Muscle layer of duodenum (tissue), 2 donors: ENCODE data around the gene CACNA2D2.

ENCODE experiments used
- H3K27ac ChIP-seq: one replicate; pipeline ENCODE4 v1.7.0; 2013; ENCODE audit warnings: mild to moderate bottlenecking, low read length
- H3K27me3 ChIP-seq: one replicate; pipeline ENCODE4 v1.7.0; 2013; ENCODE audit warnings: low read depth, mild to moderate bottlenecking, control low read depth, low read length
- H3K36me3 ChIP-seq, 2 donors: one replicate each; pipeline ENCODE4 v1.7.0; 2013; ENCODE audit warnings: low read length in 2 of 2, control low read depth in 1 of 2, mild to moderate bottlenecking in 1 of 2; ENCODE audit not compliant: insufficient read depth in 2 of 2, control insufficient read depth in 1 of 2
- H3K4me1 ChIP-seq, 2 donors: one replicate each; pipeline ENCODE4 v1.7.0; 2013; ENCODE audit warnings: low read length in 2 of 2, mild to moderate bottlenecking in 2 of 2, control low read depth in 1 of 2, moderate library complexity in 1 of 2; ENCODE audit not compliant: insufficient read depth in 2 of 2, control insufficient read depth in 1 of 2
- H3K4me3 ChIP-seq, 2 donors: one replicate each; pipeline ENCODE4 v1.7.0; 2013; ENCODE audit warnings: low read length in 2 of 2, low read depth in 1 of 2, mild to moderate bottlenecking in 1 of 2
- H3K9me3 ChIP-seq, 2 donors: one replicate each; pipeline ENCODE4 v1.7.0; 2013; ENCODE audit warnings: low read length in 2 of 2, control low read depth in 1 of 2, mild to moderate bottlenecking in 1 of 2; ENCODE audit not compliant: control insufficient read depth in 1 of 2
- donor health status: healthy.

The CACNA2D2 gene

DNA sequence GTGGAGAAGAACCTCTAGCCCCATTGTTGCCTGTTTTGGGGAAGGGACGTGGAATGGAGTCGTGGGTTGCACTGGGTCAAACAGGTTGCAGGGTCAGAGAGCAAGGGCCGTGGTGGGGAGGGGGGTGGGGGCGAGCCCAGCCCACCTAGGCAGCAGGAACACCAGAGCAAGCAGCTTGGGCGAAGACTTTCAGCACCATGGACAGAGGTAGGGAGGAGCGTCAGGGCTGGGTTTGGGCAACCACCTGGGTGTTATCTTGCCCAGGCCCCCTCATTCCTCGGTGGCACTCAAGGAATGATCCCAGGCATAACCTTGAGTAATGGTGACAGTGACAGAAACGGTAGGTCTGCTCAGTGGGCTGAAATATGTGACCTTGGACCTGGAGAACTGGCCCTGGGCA lies 98.2 kb downstream of the CACNA2D2 start:
- Histone ChIP-seq H3K9me3 (no peaks in the 10 kb centered on the region), H3K27ac (no peak overlapping the region), H3K4me1 (no peaks in the 10 kb centered on the region), H3K27me3 (no peaks in the 10 kb centered on the region), H3K36me3 (no peaks in the 10 kb centered on the region), H3K4me3 (no peak overlapping the region)

DNA sequence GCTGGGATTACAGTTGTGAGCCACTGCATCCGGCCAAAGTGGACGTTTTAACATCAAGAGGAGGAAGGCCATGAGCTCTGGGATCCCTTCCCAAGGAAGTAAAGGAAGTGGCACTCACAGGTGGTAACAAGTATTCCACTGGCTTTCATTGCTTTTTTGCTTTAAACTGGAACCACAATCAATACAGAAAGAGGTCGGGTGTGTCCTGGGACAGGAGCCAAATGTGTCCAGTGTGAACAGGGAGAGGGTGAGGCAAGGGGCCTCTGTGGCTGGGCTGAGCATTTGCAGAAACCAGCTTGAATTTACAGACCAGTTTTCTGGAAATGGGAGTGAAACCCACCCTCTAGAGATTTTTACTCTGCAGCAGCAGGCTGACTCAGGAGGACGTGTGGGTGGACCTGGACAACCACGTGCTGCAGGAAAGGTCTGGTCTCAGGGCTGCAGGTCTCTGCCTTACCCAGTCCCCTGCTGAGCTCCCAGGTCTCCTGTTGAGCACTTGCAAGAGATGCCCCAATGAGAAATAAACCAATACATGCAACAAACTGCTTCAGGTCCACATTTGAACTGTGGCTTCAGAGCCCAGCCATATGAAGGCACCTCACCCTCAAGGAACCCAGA lies 101.3 kb downstream of the CACNA2D2 start:
- no peak overlapping the region for H3K4me3 ChIP-seq
- H3K36me3 ChIP-seq, result no peaks in the 10 kb centered on the region
- H3K27me3 ChIP-seq, result no peaks in the 10 kb centered on the region
- H3K4me1 ChIP-seq, result no peaks in the 10 kb centered on the region
- no peak overlapping the region for H3K27ac ChIP-seq
- no peaks in the 10 kb centered on the region for H3K9me3 ChIP-seq

DNA sequence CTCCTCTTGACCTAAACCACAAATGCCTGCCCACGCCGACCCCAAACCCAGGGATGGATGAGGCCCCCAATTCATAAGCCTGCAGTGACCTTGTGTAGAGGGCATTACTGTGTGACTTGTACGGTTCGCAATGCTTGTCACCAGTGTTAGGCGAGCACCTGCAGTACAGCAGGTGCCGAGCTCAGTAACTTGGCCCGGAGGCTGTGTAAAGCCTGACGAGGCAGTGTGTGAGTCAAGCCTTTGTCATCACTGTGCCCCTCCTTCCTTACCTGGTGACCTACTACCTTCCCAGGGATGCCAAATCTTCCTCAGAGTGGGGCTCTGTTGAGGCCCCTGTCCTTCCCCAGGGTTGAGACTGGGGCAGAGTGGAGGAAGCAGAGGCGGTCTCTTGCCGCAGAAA lies 106.9 kb downstream of the CACNA2D2 start:
- no peak overlapping the region for H3K4me3 ChIP-seq
- no peaks in the 10 kb centered on the region for H3K4me1 ChIP-seq
- H3K27me3 ChIP-seq, result no peaks in the 10 kb centered on the region
- H3K9me3 ChIP-seq, result no peaks in the 10 kb centered on the region
- H3K36me3 ChIP-seq, result no peaks in the 10 kb centered on the region
- H3K27ac ChIP-seq, result no peak overlapping the region

DNA sequence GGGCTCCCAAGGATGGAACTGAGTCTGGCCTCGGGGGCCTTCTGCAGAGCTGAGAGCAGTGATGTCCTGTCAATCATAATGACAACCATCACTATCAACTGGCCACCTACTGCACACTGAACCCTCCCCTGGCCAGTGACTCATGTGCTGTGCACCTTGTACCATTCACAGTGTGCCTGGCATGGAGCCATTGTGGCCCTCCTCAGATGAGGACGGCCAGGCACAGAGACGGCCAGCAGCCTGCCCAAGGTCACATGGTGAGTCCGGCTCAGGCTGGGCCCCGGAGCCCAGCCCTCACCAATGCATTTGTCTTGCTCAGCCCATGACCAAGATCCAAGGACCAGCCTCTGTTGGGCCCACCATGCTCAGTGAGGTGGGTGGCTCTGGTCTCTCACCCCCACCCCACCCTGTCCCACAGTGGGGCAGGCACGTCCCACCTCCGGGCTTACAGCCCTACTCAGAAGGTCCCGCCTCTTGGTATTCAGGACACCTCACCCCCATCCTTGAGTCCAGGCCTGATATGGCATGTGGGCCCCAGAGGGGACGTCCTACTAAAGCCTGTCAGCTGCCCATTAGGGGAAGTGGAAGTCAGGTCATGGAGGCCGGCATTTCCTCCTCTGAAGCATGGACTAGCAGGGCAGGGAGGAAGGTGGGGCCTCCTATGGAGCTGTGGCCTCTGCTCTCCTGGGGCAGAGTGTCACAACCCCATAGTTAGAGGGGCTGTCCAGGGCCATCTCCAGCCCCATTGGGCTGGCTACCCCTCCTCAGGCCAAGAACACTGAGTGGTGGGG lies 108.2 kb downstream of the CACNA2D2 start:
- Histone ChIP-seq H3K36me3 (no peaks in the 10 kb centered on the region), H3K4me1 (peaks cover 0 to 7% of the 10 kb centered on the region in 2 donors), H3K27me3 (no peaks in the 10 kb centered on the region), H3K27ac (no peak overlapping the region), H3K9me3 (no peaks in the 10 kb centered on the region), H3K4me3 (no peak overlapping the region)

DNA sequence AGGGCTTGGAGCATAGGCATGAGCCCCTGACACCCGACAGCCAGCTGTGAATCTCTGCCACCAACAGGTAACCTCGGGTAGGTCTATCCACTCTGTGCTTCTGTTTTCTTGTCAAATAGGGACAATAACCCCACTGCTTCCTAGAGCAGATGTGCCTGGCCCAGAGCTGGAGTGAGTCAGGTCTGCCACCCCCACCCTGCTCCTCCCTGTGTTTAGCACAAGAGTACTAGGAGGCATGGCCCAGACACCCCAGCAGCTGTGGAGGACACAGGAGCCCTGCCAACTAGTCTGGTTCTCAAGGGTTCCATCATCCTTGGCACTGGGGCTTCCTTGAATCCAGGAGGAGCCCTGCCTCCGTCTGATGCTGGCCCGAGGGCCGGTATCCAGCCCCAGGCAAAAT lies 110.4 kb downstream of the CACNA2D2 start:
- H3K9me3 ChIP-seq, result no peaks in the 10 kb centered on the region
- H3K36me3 ChIP-seq, result no peaks in the 10 kb centered on the region
- H3K4me3 ChIP-seq, result no peak overlapping the region
- no peaks in the 10 kb centered on the region for H3K27me3 ChIP-seq
- H3K27ac ChIP-seq, result no peak overlapping the region
- H3K4me1 ChIP-seq, result peaks cover 0 to 7% of the 10 kb centered on the region in 2 donors

DNA sequence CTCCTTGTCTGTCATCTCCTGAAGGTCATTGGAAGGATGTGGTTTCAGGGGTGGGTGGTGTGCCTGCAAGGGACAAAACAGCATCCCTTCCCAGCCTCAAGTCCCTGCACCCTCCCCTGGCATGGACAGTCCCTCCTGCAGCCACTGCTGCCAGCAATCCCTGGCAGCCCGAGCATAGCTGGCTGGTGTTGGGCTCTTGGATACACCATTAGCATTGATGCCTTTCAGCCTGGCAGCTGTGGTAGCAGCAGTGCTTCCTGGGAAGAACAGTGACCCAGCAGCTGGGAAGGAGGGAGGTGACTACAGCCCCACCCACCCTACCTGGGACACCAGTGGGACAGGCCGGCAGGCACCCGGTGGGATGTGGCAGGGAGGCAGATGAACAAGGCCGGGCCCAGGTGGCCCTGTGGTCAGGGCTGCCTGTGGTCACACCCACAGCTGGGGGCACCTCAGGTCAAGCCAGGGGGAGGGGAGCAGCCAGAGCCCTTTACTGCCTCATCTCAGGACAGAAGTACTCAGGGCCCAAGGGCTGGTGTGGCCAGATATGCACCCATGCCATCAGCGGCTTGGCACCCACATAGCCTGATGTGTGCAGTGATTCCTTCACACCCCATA lies 111.2 kb downstream of the CACNA2D2 start:
- no peak overlapping the region for H3K27ac ChIP-seq
- peaks cover 0 to 7% of the 10 kb centered on the region in 2 donors for H3K4me1 ChIP-seq
- no peaks in the 10 kb centered on the region for H3K27me3 ChIP-seq
- no peaks in the 10 kb centered on the region for H3K36me3 ChIP-seq
- no peaks in the 10 kb centered on the region for H3K9me3 ChIP-seq
- no peak overlapping the region for H3K4me3 ChIP-seq

DNA sequence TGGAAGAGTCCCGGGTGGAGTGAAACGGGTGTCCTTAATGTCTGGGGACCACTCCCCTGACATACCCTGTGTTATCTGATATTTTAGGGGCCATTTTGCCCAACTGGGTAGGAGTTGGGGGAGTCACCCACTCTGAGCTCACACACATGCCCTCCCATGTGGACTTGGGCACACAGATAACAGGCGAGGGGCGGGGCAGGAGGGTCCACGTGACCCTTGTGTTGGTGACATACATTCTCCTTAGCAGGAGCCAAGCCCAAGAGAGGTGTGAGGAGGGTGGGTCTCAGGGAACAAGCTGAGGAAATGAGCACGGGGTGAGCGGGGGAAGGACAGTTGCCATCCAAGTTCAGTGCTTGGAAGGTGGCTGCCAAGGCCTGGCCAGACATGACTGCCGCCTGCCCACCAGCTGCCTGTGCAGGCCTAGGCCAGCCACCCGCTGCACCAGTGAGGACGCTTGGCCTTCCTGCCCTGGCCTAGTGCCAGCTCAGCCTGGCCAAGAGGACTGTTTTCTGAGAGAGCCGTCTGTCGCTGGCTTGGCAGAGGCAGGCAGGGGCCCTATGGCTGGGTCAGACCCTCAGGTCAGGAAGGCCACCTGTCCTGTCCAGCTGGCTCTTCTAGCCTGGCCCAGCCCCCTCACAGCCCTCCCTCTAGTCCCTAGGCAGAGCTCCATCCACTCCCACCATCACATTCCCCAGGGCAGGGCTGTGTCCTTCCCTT lies 112.8 kb downstream of the CACNA2D2 start:
- no peak overlapping the region for H3K27ac ChIP-seq
- no peaks in the 10 kb centered on the region for H3K27me3 ChIP-seq
- peaks cover 0 to 7% of the 10 kb centered on the region in 2 donors for H3K4me1 ChIP-seq
- H3K9me3 ChIP-seq, result no peaks in the 10 kb centered on the region
- H3K4me3 ChIP-seq, result no peak overlapping the region
- H3K36me3 ChIP-seq, result no peaks in the 10 kb centered on the region

DNA sequence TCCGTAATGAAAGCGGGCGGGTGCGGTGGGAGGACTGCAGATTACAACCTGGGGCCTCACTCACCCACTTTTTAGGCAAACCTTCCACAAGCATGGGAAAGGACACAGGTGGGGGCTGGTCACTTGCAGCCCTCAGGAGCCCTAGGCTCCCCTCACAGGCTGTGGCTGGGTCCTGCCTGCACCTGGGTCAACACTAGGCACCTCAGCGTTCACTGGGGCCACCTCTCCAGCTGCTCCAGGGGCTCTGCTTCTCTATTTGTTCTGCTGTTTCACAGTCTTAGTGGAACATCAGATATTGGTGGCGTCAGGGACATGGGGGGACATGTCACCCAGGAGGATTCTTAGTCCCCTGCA lies 114.0 kb downstream of the CACNA2D2 start:
- no peaks in the 10 kb centered on the region for H3K27me3 ChIP-seq
- H3K27ac ChIP-seq, result no peak overlapping the region
- no peaks in the 10 kb centered on the region for H3K36me3 ChIP-seq
- H3K9me3 ChIP-seq, result no peaks in the 10 kb centered on the region
- peaks cover 0 to 7% of the 10 kb centered on the region in 2 donors for H3K4me1 ChIP-seq
- no peak overlapping the region for H3K4me3 ChIP-seq

DNA sequence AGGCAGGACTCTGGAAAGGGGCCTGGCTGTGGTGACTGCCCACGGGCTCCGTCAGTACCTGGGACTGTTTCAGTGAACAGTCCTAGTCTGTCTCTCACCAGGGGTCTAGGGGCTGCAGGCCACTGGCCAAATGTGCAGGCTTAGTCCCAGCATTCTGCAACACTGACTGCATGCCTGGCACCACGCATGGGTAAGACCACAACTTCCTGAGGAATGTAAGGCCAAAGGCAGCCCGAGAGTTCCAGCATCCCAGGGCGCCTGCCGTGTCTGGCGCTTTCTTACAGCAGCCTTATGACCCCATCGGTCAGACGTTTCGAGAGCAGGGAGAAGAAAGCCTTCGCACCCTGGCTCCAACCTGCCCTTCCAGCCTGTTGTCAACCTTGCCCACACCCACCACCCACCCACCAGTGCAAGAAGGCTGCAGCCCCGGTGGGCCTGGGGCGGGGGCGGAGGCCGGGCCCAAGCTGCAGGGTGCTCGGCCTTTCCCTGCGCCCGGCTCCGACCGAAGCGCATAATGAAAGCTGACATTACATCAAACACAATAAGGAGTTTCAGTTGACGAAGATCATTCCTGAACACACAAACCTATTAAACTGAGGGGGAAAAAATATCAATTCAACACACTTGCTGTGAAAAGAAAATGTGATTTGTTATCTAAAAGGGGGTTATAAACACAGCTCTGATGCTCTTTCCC lies 114.6 kb downstream of the CACNA2D2 start:
- H3K27ac ChIP-seq, result no peak overlapping the region
- H3K4me3 ChIP-seq, result no peak overlapping the region
- no peaks in the 10 kb centered on the region for H3K36me3 ChIP-seq
- H3K4me1 ChIP-seq, result peaks cover 0 to 7% of the 10 kb centered on the region in 2 donors
- no peaks in the 10 kb centered on the region for H3K9me3 ChIP-seq
- no peaks in the 10 kb centered on the region for H3K27me3 ChIP-seq

DNA sequence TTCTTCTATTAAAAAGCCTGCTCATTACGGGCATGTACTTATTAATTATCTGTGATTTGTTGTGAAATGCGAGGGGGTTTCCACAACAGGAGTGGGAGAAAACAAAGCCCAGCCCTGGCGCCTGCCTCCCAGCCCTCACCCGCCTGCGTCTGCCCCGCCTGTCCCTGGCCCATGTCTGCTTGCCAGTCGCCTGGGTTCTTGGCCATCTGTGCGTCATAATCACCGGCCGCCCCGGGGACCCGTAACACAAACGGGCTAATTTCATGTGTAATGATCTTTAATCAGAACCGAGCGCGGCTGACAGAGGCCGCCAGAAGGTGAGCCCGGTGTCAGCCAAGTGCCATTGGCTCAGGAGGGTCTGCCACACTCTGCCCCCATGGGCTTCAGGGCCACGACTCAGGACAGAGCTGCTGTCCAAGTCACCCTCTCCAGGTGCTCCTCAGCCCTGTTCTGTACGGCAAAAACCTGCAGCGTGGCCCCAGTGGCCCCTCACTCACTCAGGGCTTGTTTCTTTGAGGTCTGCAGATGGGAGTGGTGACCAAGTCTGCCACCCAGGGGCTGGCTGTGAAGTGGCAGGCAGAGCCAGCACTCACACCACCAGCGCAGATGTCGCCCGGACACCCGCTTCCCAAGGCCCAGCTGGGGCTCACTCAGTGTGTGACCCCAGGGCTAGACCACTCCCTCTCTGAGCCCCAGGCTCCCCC lies 115.3 kb downstream of the CACNA2D2 start:
- Histone ChIP-seq H3K27ac (no peak overlapping the region), H3K4me3 (no peak overlapping the region), H3K4me1 (peaks cover 0 to 7% of the 10 kb centered on the region in 2 donors), H3K27me3 (no peaks in the 10 kb centered on the region), H3K9me3 (no peaks in the 10 kb centered on the region), H3K36me3 (no peaks in the 10 kb centered on the region)
